ENCODE measurements around the gene TMEM47.

GRCh38 chrX:34619920-34620319 lies 37.2 kb downstream of the TMEM47 start:
- TF ChIP-seq POLR2A (IDR thresholded peaks at IDR 0.05) = no peak
- no peak for TF ChIP-seq CTCF (IDR thresholded peaks at IDR 0.05)

Data from thyroid gland (tissue), 4 donors.